ENCODE results near the gene RPL35. TPM values are rescaled to one million over a fixed set of nuclear protein-coding genes. Genes with fewer than 3 reads are reported as not detected.

The RPL35 gene
- 1,000 to 10,000 TPM; 2,385 to 2,622 (median 2,487) TPM for total RNA-seq

DNA sequence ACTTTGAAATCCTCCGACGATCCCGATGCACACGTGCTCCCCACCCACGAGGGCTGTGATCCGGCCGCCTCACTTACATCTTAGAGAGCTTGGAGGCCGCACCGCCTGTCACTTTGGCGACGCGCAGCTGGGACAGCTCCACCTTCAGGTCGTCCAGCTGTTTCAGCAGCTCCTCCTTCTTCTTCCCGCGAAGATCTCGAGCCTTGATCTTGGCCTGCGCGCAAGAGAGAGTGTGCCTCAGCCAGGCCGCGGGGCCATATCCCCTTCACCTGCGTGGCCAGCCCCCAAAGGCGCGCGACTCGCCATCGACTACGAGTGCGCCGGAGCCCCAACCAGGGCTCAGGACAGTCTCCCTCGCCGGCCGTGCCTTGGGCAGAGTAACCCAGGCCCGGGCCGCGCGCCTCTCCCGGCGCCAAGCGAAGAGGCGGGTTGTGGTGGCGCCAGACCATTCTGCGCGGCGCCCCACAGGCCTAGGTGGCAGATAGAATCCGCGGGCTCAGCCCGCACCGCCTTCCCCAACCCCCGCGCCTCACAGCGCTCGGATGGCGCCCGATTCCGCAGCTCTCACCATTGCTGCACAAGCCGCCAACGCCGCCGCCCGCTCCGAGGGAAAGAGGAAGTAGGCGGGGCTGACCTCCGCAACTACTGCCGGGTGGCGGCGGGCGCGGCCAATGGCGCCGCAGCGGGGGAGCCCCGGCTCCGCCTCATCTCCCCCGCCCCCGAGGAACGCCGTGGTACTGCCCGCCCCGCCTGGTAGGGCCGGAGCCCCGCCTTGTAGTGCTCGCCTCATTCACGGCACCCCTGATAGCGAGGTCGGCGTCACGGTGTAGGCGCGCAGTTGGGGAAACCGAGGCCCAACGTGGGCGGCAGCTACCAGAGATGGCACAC, at the start of gene RPL35, which contains the start of gene ARPC5L:
RPL35 (minus strand) TSS at position 616 of the 888 bp plus-strand sequence; CDS start at position 571, 45 bp downstream.
ARPC5L (plus strand) TSS at position 789 of the 888 bp plus-strand sequence. CDS start 7,161 bp downstream, outside the sequence.
- no peaks in the 10 kb centered on the region for H3K9me3 Mint-ChIP-seq
- DNase-seq, result peak; percentile 95
- ATAC-seq, result peak; percentile 93 to 95
- peaks cover 41% of the 10 kb centered on the region for H3K36me3 Mint-ChIP-seq (ENCODE audit: insufficient read depth)
- H3K4me3 Mint-ChIP-seq, result peak within 1 kb of the TSS; percentile 96
- H3K4me1 Mint-ChIP-seq (ENCODE audit: low read depth), result peaks cover 51% of the 10 kb centered on the region
- no peaks in the 10 kb centered on the region for H3K27me3 Mint-ChIP-seq (ENCODE audit: low read depth)

DNA sequence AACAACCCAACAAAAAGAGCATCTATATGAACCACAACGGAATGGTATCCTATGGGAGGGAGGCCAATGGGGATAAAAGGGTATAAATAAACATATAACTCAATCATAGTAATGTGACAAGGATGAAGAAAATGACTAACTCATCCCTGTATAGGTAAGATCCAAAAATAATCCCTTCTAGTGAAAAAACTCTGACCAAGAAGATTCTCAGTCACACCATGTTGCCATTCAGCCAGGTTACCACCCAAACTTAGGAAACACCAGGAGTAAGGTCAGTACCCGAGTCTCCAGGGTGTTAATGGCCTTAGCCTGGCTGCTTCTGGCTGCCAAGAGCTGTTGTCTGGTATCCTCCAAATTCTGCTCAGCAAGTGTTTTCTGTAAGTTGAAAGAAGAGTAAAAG, 46.3 kb upstream of the RPL35 start:
- ATAC-seq, result no peak
- Mint-ChIP-seq H3K4me3 (no peak overlapping the region), H3K4me1 (ENCODE audit: low read depth) (no peaks in the 10 kb centered on the region), H3K36me3 (ENCODE audit: insufficient read depth) (peaks cover 40% of the 10 kb centered on the region), H3K9me3 (no peaks in the 10 kb centered on the region), H3K27me3 (ENCODE audit: low read depth) (no peaks in the 10 kb centered on the region)
- DNase-seq, result no peak

DNA sequence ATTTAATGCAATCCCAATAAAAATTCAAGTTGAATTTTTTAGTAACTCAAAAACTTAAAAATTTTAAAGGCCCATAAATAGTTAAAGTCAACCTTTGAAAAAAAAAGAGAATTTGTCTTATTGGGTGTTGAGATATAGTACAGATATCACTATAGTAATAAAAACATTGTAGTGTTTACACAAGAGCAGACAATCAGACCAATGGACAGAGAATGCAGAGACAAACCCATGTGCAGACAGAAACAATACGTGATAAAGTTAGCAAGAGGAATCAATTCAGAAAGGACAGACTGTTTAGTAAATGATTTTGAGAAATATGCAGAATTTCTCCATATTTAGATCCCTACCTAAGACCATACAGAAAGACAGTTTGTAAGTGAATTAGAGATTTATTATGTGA, 45.2 kb upstream of the RPL35 start:
- no peak overlapping the region for H3K4me3 Mint-ChIP-seq
- no peaks in the 10 kb centered on the region for H3K27me3 Mint-ChIP-seq (ENCODE audit: low read depth)
- H3K36me3 Mint-ChIP-seq (ENCODE audit: insufficient read depth), result peaks cover 33% of the 10 kb centered on the region
- no peak for ATAC-seq
- no peaks in the 10 kb centered on the region for H3K9me3 Mint-ChIP-seq
- DNase-seq, result no peak
- H3K4me1 Mint-ChIP-seq (ENCODE audit: low read depth), result no peaks in the 10 kb centered on the region

DNA sequence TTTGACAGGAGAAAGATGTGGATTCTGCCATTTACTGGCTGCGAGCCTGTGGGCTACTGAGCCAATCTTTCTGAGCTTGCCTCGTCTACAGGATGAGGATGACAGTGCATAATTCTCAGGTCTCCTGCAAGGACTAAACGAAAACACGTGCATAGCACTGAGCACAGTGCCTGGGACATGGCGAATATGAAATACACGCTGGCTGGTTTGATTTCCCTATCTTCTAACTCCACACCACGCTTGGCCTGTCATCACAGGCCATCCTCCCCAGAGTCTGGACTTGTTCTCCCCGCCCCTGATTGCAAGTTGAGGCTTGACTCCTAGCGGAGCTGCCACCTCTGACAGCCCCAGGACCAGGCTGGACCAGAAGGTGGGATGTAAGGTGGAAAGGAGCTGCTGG, 38.1 kb upstream of the RPL35 start:
- Mint-ChIP-seq H3K4me3 (no peak overlapping the region), H3K27me3 (ENCODE audit: low read depth) (no peaks in the 10 kb centered on the region), H3K9me3 (no peaks in the 10 kb centered on the region), H3K4me1 (ENCODE audit: low read depth) (peaks cover 5% of the 10 kb centered on the region), H3K36me3 (ENCODE audit: insufficient read depth) (peaks cover 31% of the 10 kb centered on the region)
- DNase-seq (no peak), ATAC-seq (no peak)

DNA sequence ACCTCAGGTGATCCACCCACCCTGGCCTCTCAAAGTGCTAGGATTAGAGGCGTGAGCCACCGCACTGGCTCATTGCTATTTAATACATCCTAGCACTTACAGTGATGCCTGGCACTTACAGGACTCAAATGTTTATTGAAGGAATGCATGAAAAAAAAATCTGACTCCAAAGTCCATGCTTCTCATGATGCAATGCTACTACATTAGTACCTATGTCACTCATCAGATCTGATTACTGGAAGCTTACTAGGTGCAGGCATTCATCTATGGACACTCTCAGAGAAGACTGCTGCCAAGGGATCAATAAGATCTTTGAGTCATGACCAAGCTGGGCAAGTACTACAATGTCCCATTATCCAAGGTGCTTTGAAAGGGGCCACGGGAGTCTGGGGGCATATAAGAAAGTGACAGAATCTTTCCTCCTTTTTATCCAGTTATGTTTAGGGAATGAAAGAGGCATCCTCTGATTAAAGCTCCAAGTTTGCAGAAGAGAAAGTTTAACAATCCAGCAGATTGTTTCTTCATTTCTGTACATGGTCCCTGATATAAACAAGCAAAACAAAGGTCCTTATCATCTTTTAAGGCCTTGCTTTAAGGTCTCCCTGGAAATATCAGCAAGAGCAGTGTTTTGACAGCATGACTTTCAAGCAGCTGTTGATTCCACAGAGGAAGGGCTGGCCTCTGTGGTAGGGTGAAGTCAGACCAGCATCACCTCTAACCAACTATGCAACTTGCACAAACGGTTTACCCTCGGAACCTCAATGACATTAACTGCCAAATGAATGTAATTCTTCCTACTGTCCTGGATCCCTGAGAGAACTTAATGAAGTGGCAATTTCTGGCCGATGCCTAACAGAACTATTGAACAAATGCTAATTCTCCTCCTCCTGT, 36.1 kb upstream of the RPL35 start:
- peaks cover 9% of the 10 kb centered on the region for H3K4me1 Mint-ChIP-seq (ENCODE audit: low read depth)
- no peak overlapping the region for H3K4me3 Mint-ChIP-seq
- no peak for ATAC-seq
- DNase-seq, result no peak
- H3K27me3 Mint-ChIP-seq (ENCODE audit: low read depth), result no peaks in the 10 kb centered on the region
- no peaks in the 10 kb centered on the region for H3K9me3 Mint-ChIP-seq
- H3K36me3 Mint-ChIP-seq (ENCODE audit: insufficient read depth), result peaks cover 34% of the 10 kb centered on the region

DNA sequence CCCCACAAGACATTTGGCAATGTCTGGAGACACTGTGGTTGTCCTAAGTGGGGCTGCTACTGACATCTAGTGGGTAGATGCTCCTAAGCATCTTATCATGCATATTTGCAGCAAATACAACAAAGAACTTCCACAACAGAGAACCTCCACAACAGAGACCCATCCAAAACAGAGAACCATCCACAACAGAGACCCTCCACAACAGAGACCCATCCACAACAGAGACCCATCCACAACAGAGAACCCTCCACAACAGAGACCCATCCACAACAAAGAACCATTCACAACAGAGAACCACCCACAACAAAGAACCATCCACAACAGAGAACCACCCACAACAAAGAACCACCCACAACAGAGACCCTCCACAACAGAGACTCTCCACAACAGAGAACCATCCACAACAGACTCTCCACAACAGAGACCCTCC, 33.0 kb upstream of the RPL35 start:
- H3K9me3 Mint-ChIP-seq, result no peaks in the 10 kb centered on the region
- H3K4me1 Mint-ChIP-seq (ENCODE audit: low read depth), result peaks cover 9% of the 10 kb centered on the region
- peak; percentile 65 to 78 for ATAC-seq
- peaks cover 43% of the 10 kb centered on the region for H3K36me3 Mint-ChIP-seq (ENCODE audit: insufficient read depth)
- H3K27me3 Mint-ChIP-seq (ENCODE audit: low read depth), result no peaks in the 10 kb centered on the region
- no peak overlapping the region for H3K4me3 Mint-ChIP-seq
- DNase-seq, result peak; percentile 27

DNA sequence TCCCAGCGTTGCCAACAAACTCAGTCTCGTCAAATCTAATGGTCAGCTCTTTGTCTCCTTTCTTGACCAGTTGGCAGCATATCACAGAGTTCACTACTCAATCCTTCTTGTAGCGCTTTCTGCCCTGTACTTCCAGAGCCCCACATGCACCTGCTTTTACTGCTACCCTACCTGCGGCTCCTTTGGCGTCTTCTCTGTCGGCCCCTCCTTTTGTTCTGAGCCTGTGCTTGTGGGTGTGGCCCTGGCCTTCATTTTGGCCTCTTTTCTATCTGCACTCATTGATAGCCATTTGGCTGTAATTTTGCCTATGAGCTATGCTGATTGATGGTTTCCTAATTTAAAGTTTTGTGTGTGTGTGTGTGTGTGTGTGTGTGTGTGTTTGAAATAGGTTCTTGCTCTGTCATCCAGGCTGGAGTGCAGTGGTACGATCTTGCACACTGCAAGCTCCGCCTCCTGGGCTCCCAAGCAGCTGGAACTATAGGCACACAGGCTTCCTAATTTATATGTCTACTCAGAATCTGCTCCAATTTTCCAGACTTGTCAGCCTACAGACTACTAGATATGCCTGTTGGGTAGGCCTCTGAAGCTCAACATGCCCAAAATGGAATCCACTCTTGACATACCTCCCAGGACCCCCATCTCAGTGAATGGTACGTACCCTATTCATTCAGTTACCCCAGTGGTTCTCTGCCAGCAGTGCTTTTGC, 32.4 kb upstream of the RPL35 start:
- Mint-ChIP-seq H3K4me3 (no peak overlapping the region), H3K4me1 (ENCODE audit: low read depth) (peaks cover 9% of the 10 kb centered on the region), H3K36me3 (ENCODE audit: insufficient read depth) (peaks cover 46% of the 10 kb centered on the region), H3K27me3 (ENCODE audit: low read depth) (no peaks in the 10 kb centered on the region), H3K9me3 (no peaks in the 10 kb centered on the region)
- DNase-seq (no peak), ATAC-seq (no peak)

DNA sequence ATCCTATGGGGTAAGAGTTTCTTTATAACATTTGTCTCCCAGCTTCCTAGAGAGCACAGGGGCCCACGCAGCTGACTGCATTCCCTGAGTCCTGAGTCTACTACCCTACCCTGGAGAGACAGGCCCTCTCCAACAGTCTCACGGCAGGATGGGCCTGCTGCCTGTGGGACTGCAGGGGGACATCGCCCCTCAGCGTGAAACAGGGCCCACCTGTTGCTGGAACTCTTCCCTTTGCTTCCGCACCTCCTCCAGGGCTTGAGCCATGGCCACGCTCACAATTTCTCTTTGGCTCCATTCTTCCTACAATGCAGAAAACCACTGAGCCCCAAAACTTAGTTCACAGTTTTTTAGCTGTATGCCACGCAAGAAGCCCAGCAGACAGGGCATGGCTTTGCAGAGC, 28.4 kb upstream of the RPL35 start:
- H3K4me1 Mint-ChIP-seq (ENCODE audit: low read depth), result peaks cover 7% of the 10 kb centered on the region
- no peaks in the 10 kb centered on the region for H3K27me3 Mint-ChIP-seq (ENCODE audit: low read depth)
- no peak overlapping the region for H3K4me3 Mint-ChIP-seq
- peaks cover 46% of the 10 kb centered on the region for H3K36me3 Mint-ChIP-seq (ENCODE audit: insufficient read depth)
- DNase-seq, result no peak
- ATAC-seq, result no peak
- H3K9me3 Mint-ChIP-seq, result no peaks in the 10 kb centered on the region

DNA sequence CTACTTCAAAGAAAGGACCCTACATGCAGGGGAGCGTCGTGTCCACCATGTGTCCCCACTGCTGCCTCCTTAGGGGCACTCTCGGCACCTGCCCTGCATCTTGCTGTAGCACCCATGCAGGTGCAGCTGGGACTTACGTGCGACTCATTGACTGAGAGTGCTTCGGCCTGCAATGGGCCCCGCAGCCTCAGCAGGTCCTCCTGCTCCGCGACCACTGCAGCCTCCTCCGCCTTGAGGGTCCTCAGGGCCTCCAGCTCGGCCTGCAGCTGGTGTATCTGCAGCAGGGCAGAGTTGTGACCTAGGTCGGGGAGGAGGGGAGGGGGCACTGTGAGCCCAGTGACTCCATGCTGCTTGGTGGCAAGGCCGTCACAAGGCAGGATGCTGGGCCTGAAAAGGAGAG, 27.2 kb upstream of the RPL35 start:
- no peak overlapping the region for H3K4me3 Mint-ChIP-seq
- peaks cover 46% of the 10 kb centered on the region for H3K36me3 Mint-ChIP-seq (ENCODE audit: insufficient read depth)
- ATAC-seq (no peak), DNase-seq (no peak)
- no peaks in the 10 kb centered on the region for H3K27me3 Mint-ChIP-seq (ENCODE audit: low read depth)
- H3K9me3 Mint-ChIP-seq, result no peaks in the 10 kb centered on the region
- no peaks in the 10 kb centered on the region for H3K4me1 Mint-ChIP-seq (ENCODE audit: low read depth)

DNA sequence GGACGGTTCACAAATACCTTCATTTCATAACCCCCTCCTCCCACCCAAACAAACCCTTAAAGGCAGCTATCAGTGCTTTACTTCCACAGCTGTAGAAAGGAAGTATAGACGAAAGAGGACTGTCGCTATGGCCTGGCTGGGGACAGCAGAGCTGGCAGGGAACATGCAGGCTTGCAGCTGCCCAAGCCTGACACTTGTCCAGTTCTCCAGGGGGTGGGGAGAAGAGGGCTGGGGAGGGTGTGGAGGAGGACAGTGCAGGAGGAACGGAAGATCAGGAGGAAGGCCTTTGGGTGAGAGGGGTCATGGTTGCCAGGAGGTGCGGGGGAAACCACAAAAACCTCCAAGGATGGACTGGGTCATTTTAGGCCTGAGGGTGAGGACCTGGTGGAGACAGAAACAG, 26.1 kb upstream of the RPL35 start:
- Mint-ChIP-seq H3K9me3 (no peaks in the 10 kb centered on the region), H3K36me3 (ENCODE audit: insufficient read depth) (peaks cover 41% of the 10 kb centered on the region), H3K4me1 (ENCODE audit: low read depth) (no peaks in the 10 kb centered on the region), H3K4me3 (no peak overlapping the region), H3K27me3 (ENCODE audit: low read depth) (no peaks in the 10 kb centered on the region)
- no peak for ATAC-seq
- DNase-seq, result no peak

DNA sequence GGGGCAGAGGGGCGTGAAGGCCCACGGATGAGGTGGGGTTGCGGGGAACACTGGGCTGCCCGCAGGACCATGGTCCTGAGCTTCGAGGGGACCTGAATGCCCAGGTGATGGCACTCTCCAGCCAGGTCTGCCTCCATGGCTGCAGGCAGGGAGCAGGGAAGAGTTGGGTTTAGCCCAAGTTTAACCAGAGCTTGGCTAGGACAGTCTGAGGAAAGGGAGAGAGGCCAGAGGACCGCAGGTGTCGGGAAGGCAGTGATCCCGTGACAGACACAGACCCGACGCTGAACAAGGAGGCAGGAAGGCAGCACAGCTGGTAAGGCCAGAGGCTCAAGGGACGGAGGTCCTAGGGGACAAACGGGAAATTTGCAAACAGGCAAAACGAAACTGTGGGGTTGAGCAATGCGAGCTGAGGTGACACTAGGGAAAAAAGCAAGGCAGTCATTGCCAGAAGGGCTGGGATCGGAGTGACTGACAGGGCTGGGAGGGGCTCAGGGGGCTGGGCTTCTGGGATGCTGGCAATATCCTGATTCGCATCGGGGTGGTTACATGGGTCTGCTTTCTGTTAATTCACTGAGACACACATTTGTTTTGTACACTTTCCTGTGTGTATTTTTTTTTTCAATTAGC, 25.2 kb upstream of the RPL35 start:
- Mint-ChIP-seq H3K36me3 (ENCODE audit: insufficient read depth) (peaks cover 40% of the 10 kb centered on the region), H3K4me1 (ENCODE audit: low read depth) (no peaks in the 10 kb centered on the region), H3K4me3 (no peak overlapping the region), H3K27me3 (ENCODE audit: low read depth) (no peaks in the 10 kb centered on the region), H3K9me3 (no peaks in the 10 kb centered on the region)
- no peak for DNase-seq
- ATAC-seq, result no peak

DNA sequence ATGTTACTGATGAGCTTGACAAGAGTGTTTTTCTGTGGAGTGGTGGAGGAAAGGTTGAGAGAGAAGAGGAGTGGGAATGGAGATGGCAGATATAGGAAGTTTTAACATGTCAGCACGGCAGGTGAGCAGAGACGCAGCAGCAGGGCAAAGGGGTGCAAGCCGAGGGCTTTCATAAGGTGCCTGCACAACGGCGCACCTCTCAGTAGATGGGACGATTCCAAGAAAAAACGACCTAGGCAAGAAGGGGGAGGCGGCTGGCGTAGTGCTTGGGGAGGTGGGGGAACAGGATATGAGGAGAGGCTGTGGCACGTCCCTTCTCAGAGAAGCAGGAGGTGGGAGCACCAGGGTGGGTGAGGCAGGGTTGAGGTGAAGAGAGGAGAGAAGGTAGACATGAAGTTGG, 24.7 kb upstream of the RPL35 start:
- no peaks in the 10 kb centered on the region for H3K4me1 Mint-ChIP-seq (ENCODE audit: low read depth)
- H3K4me3 Mint-ChIP-seq, result no peak overlapping the region
- DNase-seq, result no peak
- H3K9me3 Mint-ChIP-seq, result no peaks in the 10 kb centered on the region
- ATAC-seq, result no peak
- peaks cover 43% of the 10 kb centered on the region for H3K36me3 Mint-ChIP-seq (ENCODE audit: insufficient read depth)
- no peaks in the 10 kb centered on the region for H3K27me3 Mint-ChIP-seq (ENCODE audit: low read depth)

DNA sequence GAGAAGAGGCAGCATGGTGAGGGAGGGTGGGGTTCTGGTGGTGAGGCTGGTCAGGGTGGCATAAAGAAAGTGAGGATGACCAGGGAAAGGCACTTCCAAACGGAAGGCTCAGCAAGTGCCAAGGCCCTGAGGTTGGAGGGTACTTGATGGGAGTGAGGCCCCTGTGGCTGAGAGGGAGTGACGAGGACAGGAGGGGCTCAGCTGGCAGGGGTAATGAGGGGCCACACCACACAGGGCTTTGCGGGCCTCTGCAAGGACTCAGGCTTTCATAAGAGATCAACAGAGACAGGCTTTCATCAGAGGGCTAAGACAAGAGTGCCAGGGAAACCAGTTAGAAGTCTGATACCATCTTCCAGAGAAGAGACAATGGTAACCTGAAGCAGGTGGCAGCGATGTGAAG, 23.8 kb upstream of the RPL35 start:
- DNase-seq (no peak), ATAC-seq (no peak)
- H3K4me3 Mint-ChIP-seq, result no peak overlapping the region
- peaks cover 37% of the 10 kb centered on the region for H3K36me3 Mint-ChIP-seq (ENCODE audit: insufficient read depth)
- no peaks in the 10 kb centered on the region for H3K4me1 Mint-ChIP-seq (ENCODE audit: low read depth)
- no peaks in the 10 kb centered on the region for H3K9me3 Mint-ChIP-seq
- H3K27me3 Mint-ChIP-seq (ENCODE audit: low read depth), result no peaks in the 10 kb centered on the region

DNA sequence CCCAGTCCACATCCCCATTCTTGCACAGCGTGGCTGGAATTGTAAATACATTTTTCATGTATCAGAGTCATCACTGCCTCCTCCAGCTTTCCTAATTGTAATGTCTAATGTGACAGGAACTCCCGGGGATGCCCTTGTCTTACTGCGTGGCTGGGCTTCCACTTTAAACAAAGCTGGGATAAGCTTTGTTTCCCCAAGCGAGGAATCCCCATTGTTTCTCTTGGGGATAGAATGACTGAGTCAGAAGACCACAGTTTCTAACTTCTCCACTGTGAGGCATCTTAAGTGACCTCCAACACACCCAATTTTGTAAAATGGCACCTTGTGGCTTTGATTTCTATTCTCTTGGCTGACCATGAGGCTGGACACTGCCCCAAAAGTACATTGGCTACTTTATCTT, 22.6 kb upstream of the RPL35 start:
- ATAC-seq, result no peak
- H3K36me3 Mint-ChIP-seq (ENCODE audit: insufficient read depth), result peaks cover 30% of the 10 kb centered on the region
- no peaks in the 10 kb centered on the region for H3K4me1 Mint-ChIP-seq (ENCODE audit: low read depth)
- H3K9me3 Mint-ChIP-seq, result no peaks in the 10 kb centered on the region
- H3K27me3 Mint-ChIP-seq (ENCODE audit: low read depth), result no peaks in the 10 kb centered on the region
- H3K4me3 Mint-ChIP-seq, result no peak overlapping the region
- no peak for DNase-seq
